ENCODE results near the gene ZNF69. TPM values are rescaled to one million over a fixed set of nuclear protein-coding genes. Genes with fewer than 3 reads are reported as not detected.
"Not testable (repeated sequence)": the region's sequence is repeated elsewhere in the genome, so short reads cannot be mapped to it uniquely, and the experiment has no call there.

ZNF69 gene
- total RNA-seq, 1 experiment from 2014 or later = 6.4 TPM

DNA sequence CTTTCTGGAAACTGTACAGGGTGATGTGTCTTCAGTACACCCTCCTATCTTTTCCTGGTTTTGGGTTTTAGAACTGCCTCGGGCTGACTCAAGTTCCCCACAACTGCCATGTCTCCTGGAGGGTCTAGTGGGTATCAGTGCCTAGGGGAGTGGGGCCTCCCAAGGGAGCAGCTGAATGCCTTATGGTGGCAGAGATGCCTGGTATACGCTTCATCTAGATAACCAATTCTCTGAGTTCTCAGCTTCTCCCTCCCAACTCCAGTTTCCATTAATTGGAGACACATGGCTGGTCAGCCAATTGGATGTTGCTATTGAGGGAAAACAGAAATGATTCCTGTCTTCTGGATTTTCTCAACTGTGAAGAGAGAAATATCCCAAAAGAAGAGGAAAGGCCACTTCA is 26.3 kb upstream of the ZNF69 start:
- no TSS peak for BruUV-seq (replicated peaks)
- H3K4me1 Mint-ChIP-seq (ENCODE audit: low read depth, unreplicated experiment) = peaks cover 7% of the 10 kb centered on the region
- Histone ChIP-seq H3K4me3 (ENCODE audit: low read depth, low read length) (no peak overlapping the region), H3K4me1 (no peaks in the 10 kb centered on the region), H3K36me3 (ENCODE audit: control insufficient read depth, insufficient read depth, low read length) (no peaks in the 10 kb centered on the region), H3K9me3 (no peaks in the 10 kb centered on the region), H3K27me3 (replicated peaks; ENCODE audit: control insufficient read depth, insufficient read depth, low read length) (no peaks in the 10 kb centered on the region)
- H3K9me3 Mint-ChIP-seq (ENCODE audit: unreplicated experiment) = peaks cover 26% of the 10 kb centered on the region
- peaks cover 7% of the 10 kb centered on the region for H3K36me3 Mint-ChIP-seq (ENCODE audit: insufficient read depth, unreplicated experiment)
- CTCF ChIA-PET = no interaction called here
- POLR2A ChIA-PET = no interaction called here
- no peaks in the 10 kb centered on the region for H3K27me3 Mint-ChIP-seq (ENCODE audit: insufficient read depth, unreplicated experiment)
- H3K27ac Mint-ChIP-seq (ENCODE audit: unreplicated experiment) = no peak overlapping the region
- no peak for DNase-seq
- TF ChIP-seq, protein P1, sequence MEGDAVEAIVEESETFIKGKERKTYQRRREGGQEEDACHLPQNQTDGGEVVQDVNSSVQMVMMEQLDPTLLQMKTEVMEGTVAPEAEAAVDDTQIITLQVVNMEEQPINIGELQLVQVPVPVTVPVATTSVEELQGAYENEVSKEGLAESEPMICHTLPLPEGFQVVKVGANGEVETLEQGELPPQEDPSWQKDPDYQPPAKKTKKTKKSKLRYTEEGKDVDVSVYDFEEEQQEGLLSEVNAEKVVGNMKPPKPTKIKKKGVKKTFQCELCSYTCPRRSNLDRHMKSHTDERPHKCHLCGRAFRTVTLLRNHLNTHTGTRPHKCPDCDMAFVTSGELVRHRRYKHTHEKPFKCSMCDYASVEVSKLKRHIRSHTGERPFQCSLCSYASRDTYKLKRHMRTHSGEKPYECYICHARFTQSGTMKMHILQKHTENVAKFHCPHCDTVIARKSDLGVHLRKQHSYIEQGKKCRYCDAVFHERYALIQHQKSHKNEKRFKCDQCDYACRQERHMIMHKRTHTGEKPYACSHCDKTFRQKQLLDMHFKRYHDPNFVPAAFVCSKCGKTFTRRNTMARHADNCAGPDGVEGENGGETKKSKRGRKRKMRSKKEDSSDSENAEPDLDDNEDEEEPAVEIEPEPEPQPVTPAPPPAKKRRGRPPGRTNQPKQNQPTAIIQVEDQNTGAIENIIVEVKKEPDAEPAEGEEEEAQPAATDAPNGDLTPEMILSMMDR (IDR thresholded peaks at IDR 0.05; ENCODE audit: insufficient read depth in 1 of 2, low read depth in 1 of 2, low read length in 1 of 2, severe bottlenecking in 1 of 2, unreplicated experiment in 1 of 2) = no peak
- H3K4me3 Mint-ChIP-seq (ENCODE audit: unreplicated experiment) = no peak overlapping the region
- intact Hi-C loops (cut with micrococcal nuclease; ENCODE audit: unreplicated experiment) = no loop called here

DNA sequence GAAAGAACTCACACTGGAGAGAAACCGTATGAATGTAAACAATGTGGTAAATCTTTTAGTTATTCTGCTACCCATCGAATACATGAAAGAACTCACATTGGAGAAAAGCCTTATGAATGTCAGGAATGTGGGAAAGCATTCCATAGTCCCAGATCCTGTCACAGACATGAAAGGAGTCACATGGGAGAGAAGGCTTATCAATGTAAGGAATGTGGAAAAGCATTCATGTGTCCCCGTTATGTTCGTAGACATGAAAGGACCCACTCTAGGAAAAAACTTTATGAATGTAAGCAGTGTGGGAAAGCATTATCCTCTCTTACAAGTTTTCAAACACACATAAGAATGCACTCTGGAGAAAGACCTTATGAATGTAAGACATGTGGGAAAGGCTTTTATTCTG is 19.8 kb upstream of the ZNF69 start:
- POLR2A ChIA-PET; H3K36me3 Mint-ChIP-seq (ENCODE audit: insufficient read depth, unreplicated experiment); H3K4me3 Mint-ChIP-seq (ENCODE audit: unreplicated experiment); H3K27me3 Mint-ChIP-seq (ENCODE audit: insufficient read depth, unreplicated experiment); H3K36me3 ChIP-seq (ENCODE audit: control insufficient read depth, insufficient read depth, low read length); H3K27me3 ChIP-seq (replicated peaks; ENCODE audit: control insufficient read depth, insufficient read depth, low read length); DNase-seq; BruUV-seq (replicated peaks); intact Hi-C loops (cut with micrococcal nuclease; ENCODE audit: unreplicated experiment); CTCF ChIA-PET; H3K4me3 ChIP-seq (ENCODE audit: low read depth, low read length); H3K4me1 Mint-ChIP-seq (ENCODE audit: low read depth, unreplicated experiment); H3K27ac Mint-ChIP-seq (ENCODE audit: unreplicated experiment); H3K4me1 ChIP-seq: not testable (repeated sequence)
- peaks cover 11% of the 10 kb centered on the region for H3K9me3 ChIP-seq
- H3K9me3 Mint-ChIP-seq (ENCODE audit: unreplicated experiment) = peaks cover 14% of the 10 kb centered on the region

DNA sequence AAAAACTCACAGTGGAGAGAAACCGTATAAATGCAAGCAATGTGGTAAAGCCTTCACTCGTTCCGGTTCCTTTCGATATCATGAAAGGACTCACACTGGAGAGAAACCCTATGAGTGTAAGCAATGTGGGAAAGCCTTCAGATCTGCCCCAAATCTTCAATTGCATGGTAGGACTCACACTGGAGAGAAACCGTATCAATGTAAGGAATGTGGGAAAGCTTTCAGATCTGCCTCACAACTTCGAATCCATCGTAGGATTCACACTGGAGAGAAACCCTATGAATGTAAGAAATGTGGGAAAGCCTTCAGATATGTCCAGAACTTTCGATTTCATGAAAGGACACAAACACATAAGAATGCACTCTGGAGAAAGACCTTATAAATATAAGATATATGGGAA is 19.4 kb upstream of the ZNF69 start:
- intact Hi-C loops (cut with micrococcal nuclease; ENCODE audit: unreplicated experiment) = no loop called here
- BruUV-seq (replicated peaks) = no TSS peak
- Histone ChIP-seq H3K36me3 (ENCODE audit: control insufficient read depth, insufficient read depth, low read length) (no peaks in the 10 kb centered on the region), H3K9me3 (peaks cover 11% of the 10 kb centered on the region), H3K4me3 (ENCODE audit: low read depth, low read length) (no peak overlapping the region), H3K27me3 (replicated peaks; ENCODE audit: control insufficient read depth, insufficient read depth, low read length) (no peaks in the 10 kb centered on the region), H3K4me1 (no peaks in the 10 kb centered on the region)
- no peaks in the 10 kb centered on the region for H3K27me3 Mint-ChIP-seq (ENCODE audit: insufficient read depth, unreplicated experiment)
- DNase-seq = no peak
- no peaks in the 10 kb centered on the region for H3K36me3 Mint-ChIP-seq (ENCODE audit: insufficient read depth, unreplicated experiment)
- peaks cover 14% of the 10 kb centered on the region for H3K9me3 Mint-ChIP-seq (ENCODE audit: unreplicated experiment)
- TF ChIP-seq, protein P1 (IDR thresholded peaks at IDR 0.05; ENCODE audit: insufficient read depth in 1 of 2, low read depth in 1 of 2, low read length in 1 of 2, severe bottlenecking in 1 of 2, unreplicated experiment in 1 of 2) = no peak
- POLR2A ChIA-PET = no interaction called here
- H3K4me3 Mint-ChIP-seq (ENCODE audit: unreplicated experiment) = no peak overlapping the region
- H3K27ac Mint-ChIP-seq (ENCODE audit: unreplicated experiment) = no peak overlapping the region
- CTCF ChIA-PET = no interaction called here
- H3K4me1 Mint-ChIP-seq (ENCODE audit: low read depth, unreplicated experiment) = no peaks in the 10 kb centered on the region

DNA sequence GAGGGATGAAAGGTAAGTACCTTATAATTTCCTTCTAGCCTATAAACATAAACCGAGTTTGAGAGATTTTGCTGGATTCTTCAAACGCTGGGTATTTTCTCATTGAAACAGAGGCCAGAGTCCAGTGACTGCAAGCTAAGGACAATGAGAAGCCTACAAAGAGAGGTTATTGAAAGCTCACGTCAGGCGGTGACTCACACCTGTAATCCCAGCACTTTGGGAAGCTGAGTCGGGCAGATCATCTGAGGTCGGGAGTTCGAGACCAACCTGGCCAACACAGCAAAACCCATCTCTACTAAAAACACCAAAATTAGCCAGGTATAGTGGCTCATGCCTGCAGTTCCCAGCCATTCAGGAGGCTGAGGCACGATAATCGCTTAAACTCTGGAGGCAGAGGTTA is 15.0 kb upstream of the ZNF69 start:
- Histone ChIP-seq H3K4me1 (no peaks in the 10 kb centered on the region), H3K4me3 (ENCODE audit: low read depth, low read length) (no peak overlapping the region), H3K27me3 (replicated peaks; ENCODE audit: control insufficient read depth, insufficient read depth, low read length) (no peaks in the 10 kb centered on the region), H3K9me3 (peaks cover 11% of the 10 kb centered on the region), H3K36me3 (ENCODE audit: control insufficient read depth, insufficient read depth, low read length) (no peaks in the 10 kb centered on the region)
- H3K9me3 Mint-ChIP-seq (ENCODE audit: unreplicated experiment) = peaks cover 14% of the 10 kb centered on the region
- no TSS peak for BruUV-seq (replicated peaks)
- H3K4me3 Mint-ChIP-seq (ENCODE audit: unreplicated experiment) = no peak overlapping the region
- H3K4me1 Mint-ChIP-seq (ENCODE audit: low read depth, unreplicated experiment) = no peaks in the 10 kb centered on the region
- H3K27ac Mint-ChIP-seq (ENCODE audit: unreplicated experiment) = no peak overlapping the region
- CTCF ChIA-PET = no interaction called here
- no peaks in the 10 kb centered on the region for H3K36me3 Mint-ChIP-seq (ENCODE audit: insufficient read depth, unreplicated experiment)
- intact Hi-C loops (cut with micrococcal nuclease; ENCODE audit: unreplicated experiment) = no loop called here
- POLR2A ChIA-PET = no interaction called here
- TF ChIP-seq, protein P1 (IDR thresholded peaks at IDR 0.05; ENCODE audit: insufficient read depth in 1 of 2, low read depth in 1 of 2, low read length in 1 of 2, severe bottlenecking in 1 of 2, unreplicated experiment in 1 of 2) = no peak
- H3K27me3 Mint-ChIP-seq (ENCODE audit: insufficient read depth, unreplicated experiment) = no peaks in the 10 kb centered on the region
- no peak for DNase-seq

All from Caco-2 (cell line).